ENCODE measurements around the gene OCA2. TPM values are rescaled to one million over a fixed set of nuclear protein-coding genes. Genes with fewer than 3 reads are reported as not detected.

The OCA2 gene
- total RNA-seq, 2 experiments from 2014 or later = not detected

GRCh38 chr15:28066231-28066630 is 32.9 kb downstream of the OCA2 start:
- Histone ChIP-seq H3K4me1 (ENCODE audit: insufficient read depth, low read length, poor library complexity, severe bottlenecking) (no peaks in the 10 kb centered on the region), H3K27ac (ENCODE audit: low read depth, low read length, poor library complexity, severe bottlenecking) (no peak overlapping the region), H3K9me2 (ENCODE audit: insufficient read depth, low read length) (no peaks in the 10 kb centered on the region), H3K9me3 (ENCODE audit: low read length) (no peaks in the 10 kb centered on the region), H3K4me2 (ENCODE audit: low read length) (no peak overlapping the region), H3K4me3 (ENCODE audit: low read depth, low read length, poor library complexity, severe bottlenecking) (no peak overlapping the region), H3K36me3 (ENCODE audit: insufficient read depth, low read length) (no peaks in the 10 kb centered on the region), H4K20me1 (ENCODE audit: insufficient read depth, low read length) (no peaks in the 10 kb centered on the region), H2AFZ (ENCODE audit: low read length) (no peak overlapping the region), H3K79me2 (ENCODE audit: insufficient read depth, low read depth, low read length) (no peaks in the 10 kb centered on the region)
- no peak for TF ChIP-seq EZH2phosphoT487 (IDR thresholded peaks at IDR 0.05; ENCODE audit: borderline replicate concordance, low read depth, low read length)
- TF ChIP-seq, protein P1, sequence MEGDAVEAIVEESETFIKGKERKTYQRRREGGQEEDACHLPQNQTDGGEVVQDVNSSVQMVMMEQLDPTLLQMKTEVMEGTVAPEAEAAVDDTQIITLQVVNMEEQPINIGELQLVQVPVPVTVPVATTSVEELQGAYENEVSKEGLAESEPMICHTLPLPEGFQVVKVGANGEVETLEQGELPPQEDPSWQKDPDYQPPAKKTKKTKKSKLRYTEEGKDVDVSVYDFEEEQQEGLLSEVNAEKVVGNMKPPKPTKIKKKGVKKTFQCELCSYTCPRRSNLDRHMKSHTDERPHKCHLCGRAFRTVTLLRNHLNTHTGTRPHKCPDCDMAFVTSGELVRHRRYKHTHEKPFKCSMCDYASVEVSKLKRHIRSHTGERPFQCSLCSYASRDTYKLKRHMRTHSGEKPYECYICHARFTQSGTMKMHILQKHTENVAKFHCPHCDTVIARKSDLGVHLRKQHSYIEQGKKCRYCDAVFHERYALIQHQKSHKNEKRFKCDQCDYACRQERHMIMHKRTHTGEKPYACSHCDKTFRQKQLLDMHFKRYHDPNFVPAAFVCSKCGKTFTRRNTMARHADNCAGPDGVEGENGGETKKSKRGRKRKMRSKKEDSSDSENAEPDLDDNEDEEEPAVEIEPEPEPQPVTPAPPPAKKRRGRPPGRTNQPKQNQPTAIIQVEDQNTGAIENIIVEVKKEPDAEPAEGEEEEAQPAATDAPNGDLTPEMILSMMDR (conservative IDR thresholded peaks at IDR 0.05; ENCODE audit: low read length) = no peak
- ChIA-PET POLR2A (interaction anchor here (0.6 kb wide), 1 partner anchor 1188 kb away, joined by 3 read pairs; no protein-coding TSS in a partner anchor), CTCF (ENCODE audit: unreplicated experiment) (no interaction called here)
- no peak for DNase-seq (ENCODE audit: low spot score)
- BruUV-seq (replicated peaks) = no TSS peak
- intact Hi-C loops (cut with micrococcal nuclease; ENCODE audit: unreplicated experiment) = no loop called here

- no peaks in the 10 kb centered on the region for H3K9me3 ChIP-seq (ENCODE audit: low read length)
- no peak overlapping the region for H3K4me3 ChIP-seq (ENCODE audit: low read depth, low read length, poor library complexity, severe bottlenecking)
- H2AFZ ChIP-seq (ENCODE audit: low read length) = no peak overlapping the region
- intact Hi-C loops (cut with micrococcal nuclease; ENCODE audit: unreplicated experiment) = no loop called here
- BruUV-seq (replicated peaks) = no TSS peak
- ChIA-PET CTCF (ENCODE audit: unreplicated experiment) (no interaction called here), POLR2A (interaction anchor here (0.6 kb wide), 1 partner anchor 403 kb away, joined by 7 read pairs; no protein-coding TSS in a partner anchor)
- no peaks in the 10 kb centered on the region for H3K9me2 ChIP-seq (ENCODE audit: insufficient read depth, low read length)
- no peak overlapping the region for H3K4me2 ChIP-seq (ENCODE audit: low read length)
- H4K20me1 ChIP-seq (ENCODE audit: insufficient read depth, low read length) = no peaks in the 10 kb centered on the region
- no peak overlapping the region for H3K27ac ChIP-seq (ENCODE audit: low read depth, low read length, poor library complexity, severe bottlenecking)
- H3K4me1 ChIP-seq (ENCODE audit: insufficient read depth, low read length, poor library complexity, severe bottlenecking) = no peaks in the 10 kb centered on the region
- H3K36me3 ChIP-seq (ENCODE audit: insufficient read depth, low read length) = no peaks in the 10 kb centered on the region
- H3K79me2 ChIP-seq (ENCODE audit: insufficient read depth, low read depth, low read length) = no peaks in the 10 kb centered on the region
- no peak for DNase-seq (ENCODE audit: low spot score)
- TF ChIP-seq EZH2phosphoT487 (IDR thresholded peaks at IDR 0.05; ENCODE audit: borderline replicate concordance, low read depth, low read length) = no peak
- TF ChIP-seq, protein P1 (conservative IDR thresholded peaks at IDR 0.05; ENCODE audit: low read length) = no peak
Measured at GRCh38 chr15:28060005-28060404, 39.1 kb downstream of the OCA2 start.

DNA sequence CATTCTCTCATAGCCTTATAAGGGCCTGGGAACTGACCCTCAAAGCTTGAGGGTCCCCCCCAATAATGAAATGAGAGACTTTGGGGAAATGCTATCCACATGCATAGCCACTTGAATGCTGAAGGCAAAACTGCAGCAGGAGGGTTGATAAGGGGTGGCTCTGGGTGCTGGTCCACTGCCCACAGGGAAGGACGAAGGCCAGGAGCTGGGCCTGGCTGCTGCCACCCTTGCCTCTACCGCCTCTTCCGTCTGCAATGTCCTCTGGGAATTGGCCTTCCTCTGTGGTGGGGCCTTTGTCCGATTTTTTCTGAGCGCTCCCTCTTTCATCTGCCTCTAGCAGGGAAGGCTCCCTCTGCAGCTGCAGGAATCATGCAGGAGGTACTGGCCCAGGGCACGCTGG is 41.0 kb downstream of the OCA2 start:
- no TSS peak for BruUV-seq (replicated peaks)
- H3K27ac ChIP-seq (ENCODE audit: low read depth, low read length, poor library complexity, severe bottlenecking) = no peak overlapping the region
- no peak for DNase-seq (ENCODE audit: low spot score)
- TF ChIP-seq EZH2phosphoT487 (IDR thresholded peaks at IDR 0.05; ENCODE audit: borderline replicate concordance, low read depth, low read length) = no peak
- TF ChIP-seq, protein P1 (conservative IDR thresholded peaks at IDR 0.05; ENCODE audit: low read length) = no peak
- intact Hi-C loops (cut with micrococcal nuclease; ENCODE audit: unreplicated experiment) = no loop called here
- H2AFZ ChIP-seq (ENCODE audit: low read length) = no peak overlapping the region
- H4K20me1 ChIP-seq (ENCODE audit: insufficient read depth, low read length) = no peaks in the 10 kb centered on the region
- no peaks in the 10 kb centered on the region for H3K9me2 ChIP-seq (ENCODE audit: insufficient read depth, low read length)
- ChIA-PET POLR2A (no interaction called here), CTCF (ENCODE audit: unreplicated experiment) (no interaction called here)
- no peaks in the 10 kb centered on the region for H3K9me3 ChIP-seq (ENCODE audit: low read length)
- H3K4me2 ChIP-seq (ENCODE audit: low read length) = no peak overlapping the region
- no peaks in the 10 kb centered on the region for H3K4me1 ChIP-seq (ENCODE audit: insufficient read depth, low read length, poor library complexity, severe bottlenecking)
- no peaks in the 10 kb centered on the region for H3K36me3 ChIP-seq (ENCODE audit: insufficient read depth, low read length)
- H3K79me2 ChIP-seq (ENCODE audit: insufficient read depth, low read depth, low read length) = no peaks in the 10 kb centered on the region
- no peak overlapping the region for H3K4me3 ChIP-seq (ENCODE audit: low read depth, low read length, poor library complexity, severe bottlenecking)
